Measurements from ENCODE around the gene CYP4B1.

The CYP4B1 gene

DNA sequence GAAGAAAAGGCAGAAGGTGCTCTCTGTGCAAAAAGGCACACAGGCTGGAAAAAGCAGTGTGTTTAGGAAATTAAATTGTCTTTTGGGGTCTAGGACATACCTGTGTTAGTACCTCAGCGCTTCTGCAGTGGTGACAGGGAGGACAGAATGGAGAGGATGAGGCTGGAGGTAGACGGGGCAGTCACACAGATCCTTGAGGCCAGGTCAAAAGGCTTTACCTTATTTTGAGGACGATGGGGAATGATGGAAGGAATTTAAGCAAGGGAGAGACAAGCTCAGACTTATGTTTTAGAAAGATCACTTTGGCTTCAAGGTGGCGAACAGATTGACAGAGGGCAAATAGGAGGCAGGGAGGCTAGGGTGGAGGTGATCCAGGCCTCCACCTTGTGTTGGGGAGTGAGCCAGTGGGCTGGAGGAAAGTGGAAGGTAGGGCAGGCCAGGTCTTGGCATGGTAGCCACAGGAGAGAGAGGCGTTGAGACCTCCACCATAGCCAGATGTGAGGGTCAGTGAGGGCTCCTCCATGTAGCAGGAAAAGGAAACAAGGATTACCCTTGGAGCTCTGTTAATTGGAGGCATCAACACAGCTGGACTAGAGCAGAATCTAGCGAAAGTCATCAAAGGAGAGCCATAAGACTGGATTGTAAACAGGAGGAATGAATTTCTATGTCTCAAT lies 4.2 kb downstream of the CYP4B1 start:
- TF ChIP-seq, protein P1, sequence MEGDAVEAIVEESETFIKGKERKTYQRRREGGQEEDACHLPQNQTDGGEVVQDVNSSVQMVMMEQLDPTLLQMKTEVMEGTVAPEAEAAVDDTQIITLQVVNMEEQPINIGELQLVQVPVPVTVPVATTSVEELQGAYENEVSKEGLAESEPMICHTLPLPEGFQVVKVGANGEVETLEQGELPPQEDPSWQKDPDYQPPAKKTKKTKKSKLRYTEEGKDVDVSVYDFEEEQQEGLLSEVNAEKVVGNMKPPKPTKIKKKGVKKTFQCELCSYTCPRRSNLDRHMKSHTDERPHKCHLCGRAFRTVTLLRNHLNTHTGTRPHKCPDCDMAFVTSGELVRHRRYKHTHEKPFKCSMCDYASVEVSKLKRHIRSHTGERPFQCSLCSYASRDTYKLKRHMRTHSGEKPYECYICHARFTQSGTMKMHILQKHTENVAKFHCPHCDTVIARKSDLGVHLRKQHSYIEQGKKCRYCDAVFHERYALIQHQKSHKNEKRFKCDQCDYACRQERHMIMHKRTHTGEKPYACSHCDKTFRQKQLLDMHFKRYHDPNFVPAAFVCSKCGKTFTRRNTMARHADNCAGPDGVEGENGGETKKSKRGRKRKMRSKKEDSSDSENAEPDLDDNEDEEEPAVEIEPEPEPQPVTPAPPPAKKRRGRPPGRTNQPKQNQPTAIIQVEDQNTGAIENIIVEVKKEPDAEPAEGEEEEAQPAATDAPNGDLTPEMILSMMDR (IDR thresholded peaks at IDR 0.05; ENCODE audit: extremely low read depth, insufficient read depth, missing control alignments), result no peak
- in situ Hi-C loops (cut with MboI; ENCODE audit: low pct_unique_long_range_greater_than_20kb, low sequenced_read_pairs, unreplicated experiment), result no loop called here
- no peak for DNase-seq (ENCODE audit: low spot score)

DNA sequence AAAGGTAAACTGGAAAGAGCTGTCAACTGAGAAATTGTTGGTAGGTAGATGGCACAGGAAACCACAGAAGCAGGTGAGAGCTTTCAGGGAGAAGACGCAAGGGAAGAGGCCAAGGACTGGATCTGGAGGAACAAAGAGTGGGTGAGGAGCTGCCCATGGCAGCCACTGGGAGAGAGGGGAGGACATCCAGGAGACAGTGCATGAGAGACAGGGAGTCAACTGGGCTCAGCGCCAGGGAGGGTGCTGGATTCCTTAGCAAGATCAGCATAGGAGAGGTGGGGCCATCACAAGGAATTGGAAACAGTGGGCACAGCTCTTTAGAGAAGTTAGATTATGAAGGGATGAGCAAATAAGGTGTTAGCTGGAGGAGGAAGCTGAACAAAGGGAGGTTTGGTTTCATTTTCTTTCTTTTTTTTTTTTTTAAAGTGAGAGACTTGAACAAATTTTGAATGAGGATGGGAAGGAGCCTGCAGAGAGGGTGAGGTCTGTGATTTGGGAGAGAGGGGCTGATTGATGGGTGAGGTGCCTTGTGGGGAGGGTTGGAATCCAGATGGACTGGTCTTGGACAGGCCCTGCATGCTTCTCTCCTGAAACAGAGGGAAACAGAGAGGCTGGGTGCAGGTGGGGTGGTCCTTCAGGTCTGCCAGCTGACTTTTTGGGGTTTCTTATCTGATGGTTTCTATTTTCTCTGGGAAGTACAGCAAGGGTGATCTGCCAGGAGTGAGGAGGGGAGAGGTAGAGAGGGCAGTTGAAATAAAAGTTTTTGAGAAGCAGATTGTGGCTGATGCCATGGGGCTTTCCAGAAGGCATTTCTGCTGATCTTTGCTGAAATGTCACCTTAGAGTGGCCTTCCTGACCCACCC lies 5.4 kb downstream of the CYP4B1 start:
- TF ChIP-seq, protein P1 (IDR thresholded peaks at IDR 0.05; ENCODE audit: extremely low read depth, insufficient read depth, missing control alignments), result no peak
- no peak for DNase-seq (ENCODE audit: low spot score)
- in situ Hi-C loops (cut with MboI; ENCODE audit: low pct_unique_long_range_greater_than_20kb, low sequenced_read_pairs, unreplicated experiment), result no loop called here

DNA sequence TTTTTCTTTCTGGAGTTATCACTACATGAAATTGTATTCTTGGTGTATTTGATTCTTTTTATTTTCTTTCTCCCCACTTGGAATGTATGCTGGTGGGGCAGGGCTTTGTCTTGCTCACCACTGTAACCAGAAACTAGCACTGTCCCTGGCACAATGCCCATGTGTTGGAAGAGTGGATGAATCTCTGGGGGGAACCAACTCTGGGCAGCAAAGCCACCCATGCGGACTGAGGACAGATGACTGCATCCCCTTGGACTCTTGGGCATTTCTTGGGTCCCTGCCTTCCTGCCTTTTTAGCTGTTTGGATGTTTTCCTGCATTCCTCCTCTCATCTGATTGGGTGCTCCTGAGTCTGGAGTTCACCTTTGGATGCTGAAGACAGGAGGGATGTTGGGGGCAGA lies 6.1 kb downstream of the CYP4B1 start:
- in situ Hi-C loops (cut with MboI; ENCODE audit: low pct_unique_long_range_greater_than_20kb, low sequenced_read_pairs, unreplicated experiment), result no loop called here
- DNase-seq (ENCODE audit: low spot score), result no peak
- TF ChIP-seq, protein P1 (IDR thresholded peaks at IDR 0.05; ENCODE audit: extremely low read depth, insufficient read depth, missing control alignments), result no peak

DNA sequence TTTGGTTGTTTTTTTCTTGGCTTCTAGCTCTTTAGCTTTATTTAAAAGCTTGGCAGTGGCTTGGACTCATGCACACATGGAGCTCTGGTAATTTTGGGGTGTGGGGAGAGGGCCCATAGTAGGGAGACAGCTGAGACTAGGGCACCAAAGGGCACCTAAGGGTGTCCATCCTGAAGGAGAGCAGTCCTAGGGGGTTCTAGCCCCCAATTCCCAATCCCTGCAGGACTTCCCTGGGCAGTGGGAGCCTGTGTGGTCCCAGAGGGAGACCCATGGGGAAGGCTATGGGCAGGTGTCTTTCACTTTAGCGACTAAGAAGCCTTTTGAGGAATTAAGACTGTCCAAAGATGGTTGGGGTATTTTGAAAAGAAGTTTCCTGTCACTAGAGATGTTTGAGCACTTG lies 6.9 kb downstream of the CYP4B1 start:
- no peak for DNase-seq (ENCODE audit: low spot score)
- in situ Hi-C loops (cut with MboI; ENCODE audit: low pct_unique_long_range_greater_than_20kb, low sequenced_read_pairs, unreplicated experiment), result no loop called here
- TF ChIP-seq, protein P1 (IDR thresholded peaks at IDR 0.05; ENCODE audit: extremely low read depth, insufficient read depth, missing control alignments), result no peak

DNA sequence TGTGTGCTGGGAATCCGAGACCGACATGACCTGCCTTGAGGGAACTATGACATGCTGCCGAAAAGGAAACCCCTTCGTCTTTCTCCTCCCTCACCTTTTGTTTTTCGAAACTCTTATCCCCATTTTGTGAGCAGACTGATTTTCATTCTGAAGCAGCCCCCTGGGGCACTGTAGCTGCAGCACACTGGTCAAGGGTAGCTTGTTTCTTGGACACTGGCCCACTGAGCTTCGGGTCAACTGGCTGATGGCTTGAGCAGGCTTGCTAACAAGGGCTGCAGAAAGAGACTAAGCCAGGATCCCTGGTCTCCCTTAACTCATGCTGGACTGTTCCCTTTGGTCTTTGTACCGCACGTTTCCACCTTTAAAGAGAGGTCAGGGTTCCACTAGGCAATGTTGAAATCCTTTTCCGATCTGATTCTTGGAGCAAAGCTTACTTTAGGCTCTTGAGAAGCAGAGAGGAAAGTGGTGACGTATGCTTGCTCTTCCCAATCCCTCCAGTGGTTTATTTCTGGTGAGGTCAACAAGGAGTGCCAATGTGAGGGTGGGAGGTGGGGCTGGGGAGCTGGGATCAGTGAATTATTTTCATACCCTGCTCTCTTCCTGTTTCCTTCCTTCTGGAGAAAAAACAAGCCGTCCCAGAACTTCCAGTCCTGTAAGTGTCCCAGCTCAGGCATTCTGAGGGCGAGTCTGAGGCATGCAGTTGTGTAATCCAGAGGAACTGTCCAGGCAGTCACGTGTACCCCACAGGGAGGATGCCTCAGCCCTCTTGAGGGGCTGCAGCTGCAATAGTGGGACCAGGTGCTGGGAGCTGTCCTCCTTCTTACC lies 7.6 kb downstream of the CYP4B1 start:
- in situ Hi-C loops (cut with MboI; ENCODE audit: low pct_unique_long_range_greater_than_20kb, low sequenced_read_pairs, unreplicated experiment), result no loop called here
- DNase-seq (ENCODE audit: low spot score), result no peak
- TF ChIP-seq, protein P1 (IDR thresholded peaks at IDR 0.05; ENCODE audit: extremely low read depth, insufficient read depth, missing control alignments), result no peak

All from GM13977 (cell line).